PFSK-1 (cell line): ENCODE data around the gene FGGY.

ENCODE experiments used
- FOXP2 ChIP-seq: optimal IDR thresholded peaks from 2 replicates; pipeline ENCODE3; 2011; ENCODE audit warnings: borderline replicate concordance, control low read depth, inconsistent platforms; ENCODE audit not compliant: insufficient read depth; ENCODE audit errors: extremely low read length, extremely low read depth
- POLR2AphosphoS5 ChIP-seq: IDR thresholded peaks from 2 replicates; pipeline ENCODE4 v1.6.1; 2012; ENCODE audit warnings: low read depth, mild to moderate bottlenecking, control low read depth, low read length, moderate library complexity
- SIN3A ChIP-seq: IDR thresholded peaks from 2 replicates; pipeline ENCODE4 v1.6.1; 2012; ENCODE audit warnings: mild to moderate bottlenecking, low read length, moderate library complexity, borderline replicate concordance; ENCODE audit not compliant: insufficient read depth
- TAF1 ChIP-seq: IDR thresholded peaks from 2 replicates; pipeline ENCODE4 v1.6.1; 2012; ENCODE audit warnings: low read length, control low read depth, borderline replicate concordance; ENCODE audit not compliant: insufficient read depth
- TF ChIP-seq, protein P1 (sequence below), 2 experiments: IDR thresholded peaks; 2 replicates each; pipeline versions ENCODE4 v1.6.1 to v1.8.0; 2011 to 2012; ENCODE audit warnings: low read depth in 2 of 2, low read length in 2 of 2, control low read depth in 1 of 2, inconsistent platforms in 1 of 2, mild to moderate bottlenecking in 1 of 2, moderate library complexity in 1 of 2; ENCODE audit not compliant: insufficient read depth in 1 of 2

FGGY gene

DNA sequence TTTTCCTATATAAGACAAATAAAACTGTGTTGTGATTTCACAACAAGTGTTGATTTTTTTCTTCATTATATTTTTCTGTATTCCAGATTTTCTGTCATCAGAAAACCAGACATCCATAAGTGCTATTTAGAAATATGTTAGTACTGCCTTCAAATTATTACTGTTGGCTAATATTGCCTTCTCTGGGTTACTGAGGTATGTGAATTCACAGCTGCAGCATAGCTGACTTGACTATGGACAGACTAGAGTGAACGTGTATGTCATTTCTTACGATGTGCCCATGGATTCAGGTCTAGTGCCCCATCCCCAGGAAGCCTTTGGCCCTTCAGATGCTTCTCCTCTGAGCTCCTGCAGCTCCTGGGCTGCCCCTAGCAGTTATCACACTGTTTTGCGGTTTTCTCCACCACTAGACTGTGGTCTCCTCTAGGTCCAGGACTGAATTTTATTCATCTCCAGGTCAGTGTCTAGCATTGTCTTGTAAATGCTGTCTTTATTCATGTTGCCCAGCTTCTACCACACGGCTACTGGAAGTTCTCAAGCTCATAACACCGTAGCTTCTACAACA lies 118.5 kb downstream of the FGGY start:
- TF ChIP-seq SIN3A (no peak), FOXP2 (no peak), TAF1 (no peak), POLR2AphosphoS5 (no peak)
- TF ChIP-seq, protein P1, sequence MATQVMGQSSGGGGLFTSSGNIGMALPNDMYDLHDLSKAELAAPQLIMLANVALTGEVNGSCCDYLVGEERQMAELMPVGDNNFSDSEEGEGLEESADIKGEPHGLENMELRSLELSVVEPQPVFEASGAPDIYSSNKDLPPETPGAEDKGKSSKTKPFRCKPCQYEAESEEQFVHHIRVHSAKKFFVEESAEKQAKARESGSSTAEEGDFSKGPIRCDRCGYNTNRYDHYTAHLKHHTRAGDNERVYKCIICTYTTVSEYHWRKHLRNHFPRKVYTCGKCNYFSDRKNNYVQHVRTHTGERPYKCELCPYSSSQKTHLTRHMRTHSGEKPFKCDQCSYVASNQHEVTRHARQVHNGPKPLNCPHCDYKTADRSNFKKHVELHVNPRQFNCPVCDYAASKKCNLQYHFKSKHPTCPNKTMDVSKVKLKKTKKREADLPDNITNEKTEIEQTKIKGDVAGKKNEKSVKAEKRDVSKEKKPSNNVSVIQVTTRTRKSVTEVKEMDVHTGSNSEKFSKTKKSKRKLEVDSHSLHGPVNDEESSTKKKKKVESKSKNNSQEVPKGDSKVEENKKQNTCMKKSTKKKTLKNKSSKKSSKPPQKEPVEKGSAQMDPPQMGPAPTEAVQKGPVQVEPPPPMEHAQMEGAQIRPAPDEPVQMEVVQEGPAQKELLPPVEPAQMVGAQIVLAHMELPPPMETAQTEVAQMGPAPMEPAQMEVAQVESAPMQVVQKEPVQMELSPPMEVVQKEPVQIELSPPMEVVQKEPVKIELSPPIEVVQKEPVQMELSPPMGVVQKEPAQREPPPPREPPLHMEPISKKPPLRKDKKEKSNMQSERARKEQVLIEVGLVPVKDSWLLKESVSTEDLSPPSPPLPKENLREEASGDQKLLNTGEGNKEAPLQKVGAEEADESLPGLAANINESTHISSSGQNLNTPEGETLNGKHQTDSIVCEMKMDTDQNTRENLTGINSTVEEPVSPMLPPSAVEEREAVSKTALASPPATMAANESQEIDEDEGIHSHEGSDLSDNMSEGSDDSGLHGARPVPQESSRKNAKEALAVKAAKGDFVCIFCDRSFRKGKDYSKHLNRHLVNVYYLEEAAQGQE (IDR thresholded peaks at IDR 0.05; ENCODE audit: insufficient read depth in 1 of 2, low read depth in 2 of 2, low read length in 2 of 2): no peak

GRCh38 chr1:59415881-59416280 lies 119.0 kb downstream of the FGGY start:
- TF ChIP-seq FOXP2 (no peak), POLR2AphosphoS5 (no peak), SIN3A (no peak), TAF1 (no peak)
- TF ChIP-seq, protein P1 (IDR thresholded peaks at IDR 0.05; ENCODE audit: insufficient read depth in 1 of 2, low read depth in 2 of 2, low read length in 2 of 2): no peak

GRCh38 chr1:59417406-59417805 lies 120.5 kb downstream of the FGGY start:
- TF ChIP-seq FOXP2: no peak
- TF ChIP-seq SIN3A: no peak
- TF ChIP-seq POLR2AphosphoS5: no peak
- TF ChIP-seq, protein P1 (IDR thresholded peaks at IDR 0.05; ENCODE audit: insufficient read depth in 1 of 2, low read depth in 2 of 2, low read length in 2 of 2): no peak
- TF ChIP-seq TAF1: no peak

GRCh38 chr1:59418363-59419144 lies 121.7 kb downstream of the FGGY start:
- TF ChIP-seq SIN3A: no peak
- TF ChIP-seq TAF1: no peak
- TF ChIP-seq, protein P1 (IDR thresholded peaks at IDR 0.05; ENCODE audit: insufficient read depth in 1 of 2, low read depth in 2 of 2, low read length in 2 of 2): no peak
- TF ChIP-seq POLR2AphosphoS5: no peak
